GM21576 (cell line): ENCODE data around the gene HADHB.
A peak's percentile ranks its signal among the peaks of the same experiment; 100 is the strongest.

Experiments used
- ATAC-seq: cut with Tn5 transposase; IDR thresholded peaks from one replicate; pipeline ENCODE4 v1.9.1; 2021; ENCODE audit warnings: mild to moderate bottlenecking, moderate library complexity; ENCODE audit not compliant: unreplicated experiment

HADHB gene

GRCh38 chr2:26244309-26245230, at the start of gene HADHB, which contains the start of gene HADHA:
Gene HADHB (plus strand): TSS chr2:26244939. CDS start chr2:26254255, 9,316 bp downstream.
Gene HADHA (minus strand): TSS chr2:26244632. CDS start chr2:26244596, 36 bp downstream.
- ATAC-seq: peak; percentile 59

DNA sequence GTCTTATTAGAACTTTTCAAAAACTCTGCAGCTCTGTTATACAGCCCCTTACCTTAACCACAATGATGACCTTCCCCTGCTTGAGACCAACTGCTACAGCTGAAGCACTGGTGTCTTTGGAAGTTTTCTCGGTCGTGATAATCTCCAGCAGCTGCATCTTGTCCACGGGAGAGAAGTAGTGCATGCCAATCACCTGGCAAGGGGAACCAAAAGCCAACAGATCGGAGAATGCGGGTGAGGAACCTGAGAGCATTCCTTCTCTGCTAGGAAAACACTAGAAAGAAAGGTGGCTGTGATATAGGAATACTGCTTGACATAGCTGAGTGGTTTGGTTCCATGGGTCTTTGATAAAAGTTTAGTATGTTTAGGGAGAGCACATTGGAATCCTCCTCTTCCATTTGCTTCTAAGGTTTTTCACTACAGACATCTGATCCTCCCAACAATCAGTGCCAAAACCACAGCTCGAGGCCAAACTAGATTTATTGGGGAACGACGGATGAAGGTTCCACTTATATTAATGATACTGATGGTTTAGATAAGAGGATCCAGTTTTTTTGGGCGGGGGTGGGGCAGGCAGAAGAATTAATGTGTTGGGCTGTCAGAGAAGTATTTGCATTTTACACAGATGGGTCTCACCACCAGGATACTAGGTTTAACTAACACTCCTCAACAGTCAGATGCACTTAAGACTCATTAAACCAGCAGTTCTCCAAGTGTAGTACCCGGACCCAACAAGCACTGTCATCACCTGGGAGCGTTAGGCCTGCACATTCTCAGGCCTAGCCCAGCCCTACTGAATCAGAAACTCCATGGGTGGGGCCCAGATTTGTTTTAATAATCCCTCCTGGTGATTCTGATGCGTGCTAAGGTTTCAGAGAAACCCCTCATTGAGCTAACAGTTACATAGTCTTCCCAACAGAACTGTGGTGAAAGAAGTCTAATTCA, 49.4 kb upstream of the HADHB start:
- no peak for ATAC-seq

GRCh38 chr2:26196683-26197418, 47.9 kb upstream of the HADHB start:
- ATAC-seq: peak; percentile 55

- no peak for ATAC-seq
Observed at GRCh38 chr2:26197516-26197915, 47.2 kb upstream of the HADHB start.

DNA sequence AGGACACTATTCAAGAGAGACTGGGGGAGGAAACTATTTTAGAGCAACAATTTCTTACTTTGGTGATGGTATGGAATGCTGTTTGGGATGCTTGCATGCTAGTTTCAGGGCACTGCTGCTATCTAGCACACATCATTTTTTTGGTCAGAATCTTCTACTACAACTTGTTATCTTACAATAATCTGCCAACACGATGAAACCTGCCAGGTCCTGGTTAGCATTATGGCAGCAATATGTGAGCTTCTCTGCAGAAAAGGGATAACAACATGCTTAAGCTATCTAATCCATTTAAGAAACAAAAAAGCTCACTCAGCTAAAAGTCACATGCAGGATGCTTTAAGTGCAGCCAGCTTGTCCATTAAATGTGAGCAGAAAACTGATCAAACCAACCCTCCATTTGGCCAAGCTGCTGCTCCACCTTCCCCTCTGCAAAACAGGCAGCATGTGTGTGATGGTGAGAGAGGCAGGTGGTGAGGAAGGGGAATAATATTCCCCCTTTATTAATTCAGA, 41.7 kb upstream of the HADHB start:
- no peak for ATAC-seq

DNA sequence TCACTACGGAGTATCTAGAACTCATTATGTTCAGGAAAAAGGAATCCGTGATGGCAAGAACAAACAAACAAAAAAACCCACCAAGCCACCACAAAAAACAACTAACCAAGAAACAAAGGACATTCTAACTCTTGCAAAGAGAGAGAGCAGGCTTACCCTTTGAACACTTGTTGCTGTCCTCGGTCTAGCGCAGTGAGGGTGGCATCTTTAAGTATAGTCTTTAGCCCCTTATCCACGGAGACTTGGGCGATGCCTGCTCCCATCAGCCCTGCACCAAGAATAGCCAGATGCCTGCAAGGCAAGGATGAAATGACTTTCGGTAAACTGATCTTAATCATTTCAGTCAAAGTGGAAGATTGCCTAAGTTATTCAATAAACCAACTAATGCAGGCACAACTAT, 40.8 kb upstream of the HADHB start:
- ATAC-seq: no peak

DNA sequence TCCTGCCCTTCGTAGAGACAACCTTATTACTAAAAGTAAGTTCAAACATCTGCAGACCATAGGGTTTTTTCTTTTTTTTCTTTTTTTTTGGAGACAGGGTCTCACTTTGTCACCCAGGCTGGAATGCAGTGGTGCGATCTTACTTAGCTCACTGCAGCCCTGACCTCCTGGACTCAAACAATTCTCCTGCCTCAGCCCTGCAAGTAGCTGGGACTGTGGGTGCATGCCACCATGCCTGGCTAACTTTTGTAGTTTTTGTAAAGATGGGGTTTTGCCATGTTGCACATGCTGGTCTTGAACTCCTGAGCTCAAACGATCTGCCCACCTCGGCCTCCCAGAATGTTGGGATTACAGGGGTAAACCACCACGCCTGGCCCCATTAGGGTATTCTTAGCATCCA, 32.7 kb upstream of the HADHB start:
- ATAC-seq: no peak

GRCh38 chr2:26214759-26215158, 30.0 kb upstream of the HADHB start:
- ATAC-seq: no peak

GRCh38 chr2:26215833-26216232, 28.9 kb upstream of the HADHB start:
- ATAC-seq: no peak

DNA sequence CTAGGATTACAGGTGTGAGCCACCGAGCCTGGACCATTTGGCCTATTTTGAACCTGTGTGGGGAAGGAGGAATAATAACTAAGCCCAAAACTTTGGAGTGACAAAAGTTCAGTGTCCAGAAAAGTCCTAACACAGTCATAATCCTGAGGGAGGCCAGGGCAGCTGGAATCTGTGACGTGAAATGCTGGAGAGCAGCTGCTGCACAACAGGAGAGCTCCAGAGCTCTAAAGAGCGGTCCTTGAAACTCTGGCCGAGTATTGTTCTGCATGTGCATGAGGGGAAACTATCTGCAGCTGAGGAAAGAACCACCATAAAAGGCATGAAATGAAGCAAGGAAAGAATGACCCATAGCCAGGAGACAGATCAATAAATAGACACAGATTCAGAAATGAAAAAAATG, 28.2 kb upstream of the HADHB start:
- ATAC-seq: no peak

- ATAC-seq: no peak
Observed at GRCh38 chr2:26217720-26218119, 27.0 kb upstream of the HADHB start.

DNA sequence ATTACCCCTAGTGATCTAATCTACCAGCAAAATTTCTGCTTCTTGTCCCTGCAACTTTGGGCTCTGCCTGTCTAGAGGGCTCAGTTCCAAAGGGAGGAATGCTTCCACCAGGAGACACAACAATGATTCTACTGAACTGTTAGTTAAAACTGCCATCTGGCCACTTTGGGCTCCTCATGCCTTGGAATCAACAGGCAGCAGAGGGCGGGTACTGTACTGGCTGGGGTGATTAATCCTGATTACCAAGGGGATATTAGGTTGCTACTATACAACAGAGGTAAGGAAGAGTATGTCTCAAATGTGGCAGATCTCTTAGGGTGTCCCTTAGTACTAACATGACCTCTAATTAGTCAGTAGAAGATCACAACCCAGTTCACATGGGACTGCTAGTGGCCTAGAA, 21.7 kb upstream of the HADHB start:
- no peak for ATAC-seq

DNA sequence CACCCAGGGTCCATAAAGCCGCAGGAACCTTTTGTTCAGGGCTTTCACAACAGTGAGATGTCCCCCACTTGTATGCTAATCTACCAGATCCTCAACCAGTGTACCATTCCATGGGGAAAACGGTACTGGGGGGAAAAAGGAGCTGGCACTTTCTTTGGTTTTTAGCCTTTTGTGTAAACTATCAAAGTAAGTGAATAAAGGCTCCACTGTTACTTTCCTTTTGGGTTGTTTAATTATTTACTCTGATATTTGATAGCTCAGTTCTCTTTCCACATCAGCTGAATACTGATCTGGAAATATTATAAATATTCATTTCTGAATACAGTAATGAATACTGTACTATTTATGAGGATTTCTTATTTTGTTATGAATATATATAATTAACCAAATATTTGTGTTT, 20.6 kb upstream of the HADHB start:
- no peak for ATAC-seq

- ATAC-seq: no peak
Observed at GRCh38 chr2:26229595-26229994, 15.1 kb upstream of the HADHB start.

DNA sequence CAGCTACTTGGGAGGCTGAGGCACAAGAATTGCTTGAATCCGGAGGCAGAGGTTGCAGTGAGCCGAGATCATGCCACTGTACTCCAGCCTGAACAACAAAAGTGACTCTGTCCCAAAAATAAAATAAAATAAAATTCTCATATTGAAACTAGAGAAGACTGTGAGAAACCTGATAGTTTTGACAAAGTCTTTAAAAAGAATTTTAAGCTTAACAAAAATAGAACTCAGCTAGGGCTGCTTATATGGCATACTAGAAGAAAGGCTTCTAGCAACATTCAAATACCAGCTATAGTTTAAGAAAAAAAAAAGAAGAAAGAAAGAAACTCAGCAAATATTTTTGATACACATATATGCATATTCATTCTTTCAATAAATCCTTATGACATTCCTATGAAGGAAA, 13.9 kb upstream of the HADHB start:
- ATAC-seq: no peak

GRCh38 chr2:26235089-26235488, 9.7 kb upstream of the HADHB start:
- no peak for ATAC-seq

GRCh38 chr2:26237868-26238267, 6.9 kb upstream of the HADHB start:
- no peak for ATAC-seq

GRCh38 chr2:26238311-26238958, 6.3 kb upstream of the HADHB start:
- ATAC-seq: no peak

DNA sequence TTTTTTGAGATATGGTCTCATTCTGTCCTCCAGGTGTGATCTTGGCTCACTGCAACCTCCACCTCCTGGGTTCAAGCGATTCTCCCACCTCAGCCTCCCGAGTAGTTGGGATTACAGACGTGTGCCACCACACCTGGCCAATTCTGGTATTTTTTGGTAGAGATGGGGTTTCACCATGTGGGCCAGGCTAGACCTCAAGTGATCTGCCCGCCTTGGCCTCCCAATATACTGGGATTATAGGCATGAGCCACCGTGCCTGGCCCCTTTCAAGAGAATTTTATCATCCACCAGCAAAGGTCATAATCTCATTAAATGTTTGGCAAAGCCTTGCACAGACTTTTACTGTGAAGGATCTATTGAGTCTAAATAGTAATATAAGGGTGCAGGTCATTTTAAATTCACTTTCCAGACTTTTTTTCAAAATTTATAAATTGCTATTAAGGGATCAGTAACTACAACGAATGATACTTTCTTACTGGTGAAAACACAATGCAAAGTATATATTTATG, 2.8 kb upstream of the HADHB start:
- no peak for ATAC-seq
